ENCODE data around the gene NSUN2.

- TF ChIP-seq CTCF (conservative IDR thresholded peaks at IDR 0.05; ENCODE audit: low read depth, low read length) (no peak), POLR2A (IDR thresholded peaks at IDR 0.05; ENCODE audit: low read depth, low read length) (no peak), RFX5 (IDR thresholded peaks at IDR 0.05; ENCODE audit: low read depth, low read length) (no peak), RAD21 (IDR thresholded peaks at IDR 0.05; ENCODE audit: low read length) (no peak), MAFK (IDR thresholded peaks at IDR 0.05; ENCODE audit: low read depth, low read length) (no peak), MXI1 (IDR thresholded peaks at IDR 0.05; ENCODE audit: borderline replicate concordance, low read depth, low read length) (no peak), BHLHE40 (IDR thresholded peaks at IDR 0.05; ENCODE audit: low read depth, low read length) (no peak), USF2 (IDR thresholded peaks at IDR 0.05; ENCODE audit: low read depth, low read length) (no peak), CEBPB (IDR thresholded peaks at IDR 0.05; ENCODE audit: low read depth, low read length) (no peak), SMC3 (IDR thresholded peaks at IDR 0.05; ENCODE audit: low read depth, low read length) (no peak), ELK1 (IDR thresholded peaks at IDR 0.05; ENCODE audit: borderline replicate concordance, low read depth, low read length) (no peak), RCOR1 (IDR thresholded peaks at IDR 0.05; ENCODE audit: insufficient replicate concordance, low read length) (no peak)
Observed at GRCh38 chr5:6674421-6674820, 41.6 kb upstream of the NSUN2 start.
